ENCODE results near the gene WDFY4.

The WDFY4 gene

DNA sequence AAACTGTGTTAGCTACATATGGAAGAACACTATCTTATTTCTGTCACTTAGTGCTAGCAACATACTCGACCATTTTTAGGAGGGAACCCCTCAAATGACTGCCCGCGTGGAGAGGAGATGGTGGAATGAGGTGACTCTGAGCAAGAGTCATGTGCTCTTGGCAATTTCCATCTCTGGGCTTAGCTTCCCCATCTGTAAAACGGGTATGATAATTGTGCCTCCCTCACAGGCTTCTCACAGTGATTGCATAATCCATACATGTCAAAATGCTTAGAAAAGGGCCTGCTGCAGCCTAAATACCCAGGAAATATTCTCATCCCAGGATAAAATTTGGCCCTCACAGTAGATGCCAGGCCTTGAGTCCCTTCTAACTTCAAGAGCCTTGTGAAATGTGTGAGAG, 86.6 kb downstream of the WDFY4 start:
- DNase-seq (ENCODE audit: low read depth), result no peak

DNA sequence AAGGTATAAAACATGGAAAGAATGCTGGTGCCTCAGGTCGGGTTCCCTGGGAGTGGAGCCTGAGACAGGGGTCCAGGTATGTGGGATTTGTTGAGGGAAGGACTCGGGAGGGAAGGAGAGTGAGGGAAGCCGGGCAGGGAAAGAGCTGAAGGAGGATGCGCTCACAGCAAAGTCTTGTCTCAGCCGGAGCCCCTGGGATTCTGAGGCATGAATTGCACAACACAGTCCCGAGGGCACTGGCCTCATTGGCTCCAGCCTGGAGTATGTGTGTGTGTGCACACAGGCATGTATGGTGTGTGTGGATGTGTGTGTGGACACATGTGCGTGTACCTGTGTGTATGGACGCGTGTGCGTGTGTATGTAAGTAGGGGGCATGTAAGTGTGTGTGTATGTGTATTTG, 87.4 kb downstream of the WDFY4 start:
- no peak for DNase-seq (ENCODE audit: low read depth)

DNA sequence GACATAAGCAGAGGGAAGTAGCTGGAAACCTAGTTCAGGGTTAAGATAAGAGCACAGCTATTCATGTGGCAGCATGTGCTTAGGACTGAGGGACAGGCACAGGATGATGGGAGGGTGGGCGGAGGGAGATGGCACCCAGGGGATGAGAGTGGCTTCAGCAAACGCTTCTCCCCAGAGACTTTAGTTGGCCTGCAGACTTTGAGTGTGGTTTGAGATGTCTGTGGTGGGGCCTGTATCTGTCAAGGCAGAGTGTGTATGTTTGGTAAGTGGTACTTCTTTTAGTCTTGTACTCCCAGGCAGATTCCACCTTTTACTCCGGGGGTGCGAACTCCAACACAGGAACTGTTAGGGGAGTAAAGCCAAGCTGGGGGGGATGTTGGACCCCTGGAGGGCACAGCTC, 88.9 kb downstream of the WDFY4 start:
- no peak for DNase-seq (ENCODE audit: low read depth)

DNA sequence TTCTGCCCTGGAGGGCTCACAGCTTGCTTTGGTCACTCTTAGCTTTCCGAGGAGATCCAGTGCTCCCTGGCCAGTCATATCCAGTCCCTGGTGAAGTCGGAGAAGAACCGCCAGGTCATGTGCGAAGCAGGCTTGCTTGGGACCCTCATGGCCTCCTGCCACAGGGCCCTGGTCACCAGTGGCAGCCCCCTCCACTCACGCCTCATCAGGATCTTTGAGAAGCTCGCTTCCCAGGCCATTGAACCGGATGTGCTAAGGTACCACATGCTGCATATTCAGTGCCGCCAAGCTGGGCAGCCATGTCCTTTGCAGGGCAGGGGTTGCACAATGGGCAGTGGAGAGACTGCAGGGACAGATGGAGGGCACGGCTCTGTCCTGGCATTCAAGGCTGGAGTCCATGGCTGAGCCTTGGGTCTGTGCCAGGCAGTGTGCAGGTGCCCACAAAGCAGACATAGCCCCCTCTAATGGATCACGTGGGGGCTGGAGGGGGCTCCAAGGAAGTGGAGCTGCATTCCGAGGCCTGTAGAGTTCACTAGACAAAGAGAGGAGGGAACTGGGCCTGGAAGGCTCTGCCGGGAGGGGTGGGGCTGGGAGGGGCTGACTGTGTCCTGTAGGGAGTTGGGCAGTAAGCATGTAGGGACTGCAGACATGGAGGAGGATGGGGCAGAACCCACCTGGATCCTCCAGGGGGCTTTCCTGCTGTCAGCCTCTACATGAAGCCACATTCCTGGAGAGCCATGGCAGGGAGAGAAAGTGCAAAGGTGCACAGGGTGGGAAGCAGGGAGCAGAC, 89.9 kb downstream of the WDFY4 start:
- DNase-seq (ENCODE audit: low read depth), result no peak

DNA sequence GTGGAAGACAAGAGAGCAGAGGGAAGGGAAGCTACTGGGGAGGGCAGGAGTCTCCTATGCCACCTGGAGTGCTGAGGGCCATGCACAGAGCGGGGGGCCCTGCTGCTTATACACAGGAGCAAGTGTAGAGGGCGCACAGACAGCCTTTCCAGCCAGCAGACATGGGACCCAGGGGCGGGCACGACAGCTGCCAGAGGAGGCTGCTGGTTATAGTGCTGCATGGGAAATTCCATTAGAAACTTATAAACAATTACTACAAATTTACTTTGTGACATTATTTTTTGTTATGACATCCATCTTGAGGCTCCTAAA, 90.5 kb downstream of the WDFY4 start:
- no peak for DNase-seq (ENCODE audit: low read depth)

DNA sequence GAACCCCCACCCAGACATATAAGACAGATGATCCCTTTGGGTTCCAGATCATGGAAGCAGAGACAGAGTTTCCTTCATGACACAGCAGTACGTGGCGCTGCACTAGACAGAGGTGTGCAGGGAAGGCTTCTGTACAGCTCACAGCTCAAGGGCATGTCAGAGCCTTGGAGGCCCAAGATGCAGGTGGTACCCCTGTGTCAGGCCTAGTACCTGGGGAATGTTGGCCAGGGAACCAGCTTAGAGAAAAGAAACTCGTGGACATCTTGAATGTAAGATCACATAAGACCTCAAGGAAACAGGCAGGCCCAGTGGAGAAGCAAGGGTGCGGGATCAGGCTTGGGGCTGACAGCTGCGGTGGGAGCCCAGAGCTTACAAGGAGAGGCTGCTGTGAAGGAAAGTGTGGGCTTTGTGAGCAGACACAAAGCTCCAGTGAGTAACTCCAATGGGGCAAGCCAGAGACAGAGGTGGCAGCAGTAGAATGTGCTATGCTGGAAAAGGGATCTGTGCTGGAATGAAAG, 91.4 kb downstream of the WDFY4 start:
- DNase-seq (ENCODE audit: low read depth), result no peak

DNA sequence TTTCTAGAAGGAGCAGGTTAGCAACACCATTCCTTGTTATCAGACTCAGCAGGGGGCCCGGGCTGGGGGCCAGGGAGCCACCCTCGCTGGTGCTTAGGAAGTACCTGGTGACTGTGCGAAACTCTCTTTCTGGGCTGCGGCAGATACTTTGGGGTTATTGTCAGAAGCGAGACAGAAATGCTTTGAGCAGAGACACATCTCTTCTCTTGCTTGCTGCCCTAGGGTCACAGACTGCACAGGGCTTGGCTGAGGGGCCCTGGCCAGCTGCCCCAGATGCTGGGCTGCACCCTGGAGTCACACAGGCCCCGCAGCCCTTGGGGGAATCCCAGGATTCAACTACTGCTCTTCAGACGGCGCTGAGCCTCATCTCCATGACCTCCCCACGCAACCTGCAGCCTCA, 91.9 kb downstream of the WDFY4 start:
- no peak for DNase-seq (ENCODE audit: low read depth)

DNA sequence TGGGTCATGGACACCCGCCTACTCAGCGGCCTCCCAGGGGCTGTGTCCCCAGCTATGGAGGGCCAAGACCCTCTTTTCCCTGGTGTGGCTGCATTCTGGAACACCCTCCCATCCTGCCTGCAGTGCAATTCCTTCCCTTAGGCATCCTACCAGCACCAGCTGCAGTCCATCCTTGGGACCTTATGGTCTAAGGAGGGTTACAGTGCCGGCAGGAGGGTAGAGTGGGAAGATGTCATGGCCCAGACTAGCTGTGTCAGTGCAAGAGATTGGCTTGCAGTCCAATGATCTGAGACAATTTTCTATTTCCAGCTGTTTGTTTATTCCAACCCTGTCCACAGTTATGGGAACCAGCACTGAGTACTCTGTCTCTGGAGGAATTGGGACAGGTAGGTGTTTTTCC, 92.4 kb downstream of the WDFY4 start:
- DNase-seq (ENCODE audit: low read depth), result no peak

DNA sequence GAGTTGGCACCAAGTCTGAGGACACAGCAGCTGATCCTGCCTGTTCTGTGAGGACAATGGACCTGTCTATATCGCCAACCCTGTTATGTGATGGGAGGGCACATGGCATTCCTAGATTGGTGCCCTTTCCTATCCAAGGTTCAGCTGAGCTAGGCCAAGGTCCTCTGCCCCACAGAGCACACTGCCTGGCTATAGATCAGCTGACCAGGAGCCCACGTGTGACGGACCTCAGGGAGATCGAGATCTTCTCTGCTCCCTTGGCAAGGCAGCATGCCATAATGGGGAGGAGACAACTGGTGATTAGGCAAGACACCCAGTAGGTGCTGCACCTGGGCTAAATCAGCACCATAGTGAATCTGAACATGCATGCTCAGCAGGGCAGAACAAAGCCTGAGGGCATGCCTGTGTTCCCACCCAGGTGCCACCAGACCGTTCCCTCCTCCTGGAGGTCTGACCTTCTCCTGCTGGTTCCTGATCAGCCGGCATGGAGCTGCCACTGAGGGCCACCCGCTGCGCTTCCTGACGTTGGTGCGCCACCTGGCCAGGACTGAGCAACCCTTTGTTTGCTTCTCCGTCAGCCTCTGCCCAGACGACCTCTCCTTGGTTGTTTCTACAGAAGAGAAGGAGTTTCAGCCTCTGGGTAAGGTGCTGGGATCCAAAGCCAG, 93.7 kb downstream of the WDFY4 start:
- DNase-seq (ENCODE audit: low read depth), result no peak

DNA sequence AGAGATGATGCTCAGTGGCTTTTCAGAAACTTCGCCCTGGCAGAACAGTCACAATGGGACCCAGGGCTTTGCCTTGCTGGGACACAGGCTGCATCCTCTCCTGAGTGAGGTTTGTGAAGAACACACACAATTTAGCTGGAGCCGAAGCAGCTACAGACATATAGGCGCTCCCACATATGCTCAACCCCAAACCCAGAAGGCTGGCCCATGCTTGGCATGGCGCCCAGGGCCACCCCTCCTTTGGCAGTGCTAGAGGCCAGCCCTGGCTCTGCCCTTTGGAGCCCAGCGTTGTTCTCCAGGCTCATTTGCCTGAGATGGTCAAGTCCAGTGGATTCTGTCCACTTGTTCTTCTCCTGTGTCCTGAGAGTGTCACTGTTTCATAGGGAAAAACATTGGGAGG, 94.4 kb downstream of the WDFY4 start:
- no peak for DNase-seq (ENCODE audit: low read depth)

DNA sequence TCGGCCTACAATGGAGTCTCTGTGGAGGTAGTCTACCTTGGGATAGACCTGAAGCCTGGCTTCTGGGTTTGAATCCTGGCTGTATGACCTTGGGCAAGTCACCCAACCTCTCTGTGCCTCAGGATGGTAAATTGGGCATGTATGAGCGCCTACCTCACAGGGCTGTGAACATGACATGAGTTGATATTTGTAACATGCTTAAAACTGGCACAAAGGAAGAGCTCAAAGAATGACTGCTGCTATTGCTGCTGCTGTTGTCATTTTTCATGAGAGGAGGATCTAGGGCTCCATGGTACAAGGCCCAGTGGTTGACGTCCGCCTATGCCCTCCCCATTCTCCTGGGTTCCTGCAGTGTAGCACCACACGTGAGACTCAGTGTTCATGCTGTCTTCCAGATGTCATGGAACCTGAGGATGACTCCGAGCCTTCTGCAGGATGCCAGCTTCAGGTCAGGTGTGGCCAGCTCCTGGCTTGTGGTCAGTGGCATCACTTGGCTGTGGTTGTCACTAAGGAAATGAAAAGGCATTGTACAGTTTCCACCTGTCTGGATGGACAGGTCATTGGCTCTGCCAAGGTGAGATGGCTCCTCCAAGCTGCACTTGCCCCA, 95.0 kb downstream of the WDFY4 start:
- DNase-seq (ENCODE audit: low read depth), result no peak

DNA sequence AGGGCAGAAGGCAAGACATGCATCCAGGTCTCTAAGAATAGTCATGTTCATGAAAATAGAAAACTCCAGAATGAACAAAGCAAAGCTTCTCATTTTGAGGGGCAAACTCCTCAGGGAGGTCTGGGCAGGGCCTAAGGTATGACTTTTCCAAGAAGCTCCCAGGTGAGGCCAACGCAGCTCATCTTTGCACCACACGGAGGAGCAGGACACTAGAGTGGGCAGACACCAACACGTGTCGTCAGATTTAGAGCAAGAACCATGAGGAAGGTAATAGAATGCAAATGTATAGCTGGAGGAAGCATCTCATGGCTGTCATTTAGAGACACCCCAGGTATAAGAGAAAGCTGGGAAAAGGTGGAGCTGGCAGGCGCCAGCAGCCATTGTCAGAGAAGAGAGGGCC, 95.7 kb downstream of the WDFY4 start:
- no peak for DNase-seq (ENCODE audit: low read depth)

DNA sequence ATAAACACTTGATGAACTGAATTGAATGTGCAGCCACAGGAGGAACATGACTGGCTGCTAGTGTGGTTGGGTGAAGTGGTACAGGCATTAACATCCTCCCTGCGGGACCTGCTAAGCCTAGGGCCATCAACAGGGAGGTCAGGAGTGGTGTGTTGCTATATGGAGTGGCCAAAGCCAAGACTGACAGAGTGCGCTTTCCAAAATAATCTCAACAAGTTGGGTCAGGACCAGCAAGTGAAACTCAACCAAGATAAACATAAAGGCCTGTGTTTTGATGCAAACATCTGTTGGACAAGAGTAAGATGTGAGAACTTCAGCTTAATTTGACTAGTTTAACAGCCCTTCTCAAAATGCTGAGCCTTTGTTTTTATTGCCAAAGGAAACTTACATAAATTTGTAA, 97.7 kb downstream of the WDFY4 start:
- no peak for DNase-seq (ENCODE audit: low read depth)

DNA sequence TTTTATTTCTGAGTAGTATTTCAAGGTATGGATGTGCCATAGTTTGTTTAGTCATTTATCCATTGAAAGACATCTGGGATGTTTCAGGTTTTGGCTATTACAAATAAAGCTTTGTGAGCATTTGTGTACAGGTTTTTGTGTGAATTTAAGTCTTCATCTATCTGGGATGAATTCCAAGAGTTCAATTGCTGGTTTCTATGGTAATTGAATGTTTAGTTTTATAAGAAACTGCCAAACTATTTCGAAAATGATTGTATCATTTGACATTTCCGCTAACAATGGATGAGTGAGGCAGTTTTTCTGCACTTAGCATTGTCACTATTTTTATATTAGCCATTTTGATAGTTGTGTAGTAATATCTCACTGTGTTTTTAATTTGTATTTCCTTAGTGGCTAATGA, 99.4 kb downstream of the WDFY4 start:
- no peak for DNase-seq (ENCODE audit: low read depth)

DNA sequence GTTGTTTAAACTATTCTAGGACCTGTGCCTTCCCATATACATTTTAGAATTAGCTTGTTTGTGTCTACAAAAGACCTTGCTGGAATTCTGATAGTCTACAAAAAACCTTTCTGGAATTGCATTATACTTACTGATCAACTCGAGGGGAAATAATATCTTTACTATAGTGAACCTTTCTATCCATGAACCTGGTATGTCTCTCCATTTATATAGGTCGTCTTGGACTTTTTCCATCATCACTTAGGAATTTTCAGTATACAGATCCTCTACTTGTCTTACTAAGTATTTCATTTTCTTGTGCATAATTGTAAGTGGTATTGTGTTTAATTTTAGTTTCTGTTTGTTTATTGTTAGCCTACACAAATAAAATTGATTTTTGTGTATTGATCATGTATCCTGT, 101.1 kb downstream of the WDFY4 start:
- DNase-seq (ENCODE audit: low read depth), result no peak

DNA sequence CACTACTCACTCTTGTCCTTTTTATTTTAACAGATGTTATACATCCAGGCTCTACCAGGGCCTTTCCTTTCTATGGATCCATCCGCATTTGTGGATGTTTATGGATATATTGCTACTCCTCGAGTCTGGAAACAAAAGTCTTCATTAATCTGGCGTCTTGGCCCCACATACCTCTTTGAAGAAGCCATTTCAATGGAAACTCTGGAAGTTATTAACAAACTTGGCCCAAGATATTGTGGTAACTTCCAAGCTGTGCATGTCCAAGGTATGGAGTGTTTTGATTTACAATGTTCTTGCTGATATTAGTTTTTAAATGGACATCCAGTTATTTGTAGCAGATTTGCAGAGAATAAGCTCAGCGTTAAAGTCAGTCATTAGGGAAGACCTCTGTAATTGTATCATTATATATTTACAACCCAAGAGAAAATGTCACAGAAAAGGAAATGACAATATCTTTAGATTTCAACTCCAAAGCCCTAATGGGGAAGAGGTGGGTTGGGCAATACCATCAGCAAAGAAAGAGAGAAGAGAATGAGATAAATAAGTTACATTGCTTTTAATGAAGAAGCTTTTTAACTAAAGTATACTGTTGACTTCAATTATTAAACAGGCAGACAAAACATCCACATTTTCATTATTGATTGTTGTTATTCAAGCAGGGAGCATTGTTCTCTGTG, 102.1 kb downstream of the WDFY4 start:
- no peak for DNase-seq (ENCODE audit: low read depth)

DNA sequence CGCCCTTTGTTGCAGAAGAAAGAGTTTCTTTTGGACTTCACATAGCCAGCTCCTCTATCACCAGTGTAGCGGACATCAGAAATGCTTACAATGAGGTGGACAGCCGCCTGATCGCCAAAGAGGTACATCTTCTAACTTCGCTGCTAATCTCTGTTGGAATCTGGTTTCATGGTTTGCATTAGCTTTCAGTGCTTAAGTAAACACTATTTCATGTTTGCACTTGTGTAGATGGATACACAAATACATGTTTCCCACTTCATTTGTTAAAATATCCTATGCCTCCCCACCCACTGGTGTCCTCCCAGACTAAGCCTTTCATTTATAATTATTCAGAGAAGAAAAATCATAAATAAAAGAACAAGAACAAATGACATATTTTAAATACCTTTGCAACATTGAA, 103.9 kb downstream of the WDFY4 start:
- DNase-seq (ENCODE audit: low read depth), result no peak

DNA sequence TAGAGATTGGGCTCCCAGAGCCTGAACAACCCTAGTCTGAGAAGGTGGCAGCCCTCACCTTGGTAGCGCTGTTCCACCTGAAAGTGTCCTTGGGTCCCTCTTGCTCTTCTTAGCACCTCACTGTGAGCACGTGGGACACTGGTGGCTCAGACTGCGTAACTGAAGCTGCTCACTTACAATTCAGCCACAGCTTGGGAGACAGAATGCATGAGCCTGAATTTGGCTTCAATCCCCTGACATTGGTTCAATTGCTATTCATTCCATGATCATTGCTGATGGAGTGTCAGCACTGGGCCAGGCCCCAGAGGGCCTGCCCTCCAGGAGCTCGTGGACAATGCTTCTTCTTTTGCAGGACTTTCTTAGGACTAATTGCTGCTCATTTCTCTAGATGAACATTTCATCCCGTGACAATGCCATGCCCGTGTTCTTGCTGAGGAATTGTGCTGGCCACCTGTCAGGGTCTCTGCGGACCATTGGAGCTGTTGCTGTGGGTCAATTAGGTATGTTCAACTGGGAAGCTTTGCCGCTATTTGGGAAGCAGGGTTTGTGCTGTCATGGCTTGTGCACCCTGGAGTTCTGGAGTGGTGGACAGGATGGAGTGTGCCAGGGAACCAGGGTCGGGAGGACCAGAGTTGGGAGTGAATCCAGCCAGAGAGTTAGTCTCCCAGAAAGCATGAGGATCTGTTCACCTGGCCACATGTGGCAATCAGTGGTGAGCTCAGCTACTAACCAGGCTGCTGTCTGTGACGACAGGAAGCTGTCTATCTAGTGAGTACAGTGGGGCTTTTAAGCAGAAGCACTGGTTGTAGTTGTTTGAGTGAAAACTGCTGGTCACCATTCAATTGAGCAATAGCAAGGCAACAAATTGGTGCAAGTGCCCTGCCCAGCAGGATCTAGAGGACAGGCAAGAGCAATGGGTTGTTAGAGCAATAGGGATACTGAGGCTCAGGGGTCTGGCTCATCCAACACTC, 105.1 kb downstream of the WDFY4 start:
- DNase-seq (ENCODE audit: low read depth), result no peak

DNA sequence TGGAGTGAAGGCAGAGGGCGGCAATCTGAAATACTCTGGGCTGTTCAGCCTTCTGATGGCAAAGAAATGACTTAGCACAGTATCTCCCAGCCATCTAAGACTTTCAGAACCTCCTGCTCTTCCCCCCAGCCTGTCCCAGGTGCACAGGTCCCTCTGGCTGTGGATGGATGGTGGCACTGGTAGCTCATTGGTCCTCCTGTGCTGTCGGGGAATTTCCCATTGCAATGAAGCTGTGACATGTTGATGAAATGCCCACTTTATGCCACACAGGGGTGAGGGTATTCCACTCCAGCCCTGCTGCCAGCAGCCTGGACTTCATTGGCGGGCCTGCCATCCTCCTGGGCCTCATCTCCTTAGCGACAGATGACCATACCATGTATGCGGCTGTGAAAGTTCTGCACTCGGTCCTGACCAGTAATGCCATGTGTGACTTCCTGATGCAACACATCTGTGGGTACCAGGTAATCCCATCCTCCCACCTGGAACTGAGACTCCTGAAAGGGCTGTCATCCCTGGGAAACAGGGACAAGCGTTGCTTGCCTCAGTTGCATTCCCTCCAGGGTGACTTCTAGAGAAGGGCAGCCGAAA, 105.9 kb downstream of the WDFY4 start:
- no peak for DNase-seq (ENCODE audit: low read depth)

DNA sequence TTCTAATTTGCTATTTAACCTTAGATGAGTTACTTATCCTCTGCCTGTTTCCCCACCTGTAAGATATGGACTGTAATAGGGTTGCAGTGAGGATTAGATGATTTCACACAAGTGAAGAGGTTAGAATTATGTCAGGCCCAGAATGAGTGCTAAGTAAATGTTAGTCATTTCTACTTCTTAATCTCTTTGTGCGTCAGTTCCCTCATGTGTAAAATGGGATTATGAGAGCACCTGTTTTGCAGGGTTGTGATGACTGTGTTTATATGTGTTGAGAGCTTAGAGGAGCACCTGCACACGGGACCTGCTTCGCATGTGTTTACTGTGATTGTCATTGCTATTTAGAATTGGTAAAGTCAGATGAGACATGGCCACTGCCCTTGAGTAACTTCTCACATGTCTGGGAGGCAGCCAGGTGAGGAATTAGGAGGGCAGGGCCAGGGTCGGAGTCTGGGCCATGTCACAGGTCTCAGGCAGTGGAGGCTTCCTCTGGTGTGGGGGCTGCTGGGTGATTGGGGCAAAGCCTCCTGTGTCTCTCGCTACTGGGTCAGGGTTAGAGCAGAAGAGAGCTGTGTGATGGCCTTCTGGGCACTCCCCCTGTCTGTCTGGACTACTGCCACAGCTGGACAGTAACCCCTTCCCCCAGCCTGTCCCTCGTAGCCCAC, 106.7 kb downstream of the WDFY4 start:
- DNase-seq (ENCODE audit: low read depth), result no peak

DNA sequence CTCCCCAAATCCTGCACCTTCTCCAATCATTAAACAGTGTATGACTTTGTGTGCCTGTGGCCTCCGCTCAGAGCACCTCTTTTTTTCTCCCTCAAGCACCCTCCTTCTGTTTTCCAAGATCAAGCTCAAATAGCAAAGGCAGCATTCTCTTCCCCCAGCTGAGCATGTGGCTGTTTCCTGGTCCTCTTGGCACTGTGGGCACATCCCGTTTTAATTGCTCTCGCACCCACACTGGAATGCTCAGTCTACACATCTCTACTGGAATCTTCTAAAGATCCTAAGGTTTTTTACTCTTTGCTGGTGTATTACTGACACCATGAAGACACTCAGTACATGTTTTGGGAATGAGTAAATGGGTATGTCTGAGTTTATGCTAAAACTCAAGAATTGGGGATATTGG, 107.4 kb downstream of the WDFY4 start:
- no peak for DNase-seq (ENCODE audit: low read depth)
